CD4-positive, alpha-beta T cell treated with Interleukin-6 at 100 ng/mL for 8 hours (primary cell): ENCODE measurements around the gene CXCR3.
"Not testable (repeated sequence)": the region's sequence is repeated elsewhere in the genome, so short reads cannot be mapped to it uniquely, and the experiment has no call there.

Source experiments
- DNase-seq: peaks from one replicate; pipeline ENCODE4 v3.0.0-alpha.2; 2020; ENCODE audit warnings: mixed read lengths, low spot score

The CXCR3 gene

GRCh38 chrX:71636438-71637252 lies 18.3 kb upstream of the CXCR3 start:
- DNase-seq, result no peak

GRCh38 chrX:71634366-71634765 lies 16.1 kb upstream of the CXCR3 start:
- DNase-seq, result no peak

GRCh38 chrX:71632923-71633657 lies 14.8 kb upstream of the CXCR3 start:
- no peak for DNase-seq

GRCh38 chrX:71629467-71629866 lies 11.2 kb upstream of the CXCR3 start:
- DNase-seq, result no peak

GRCh38 chrX:71627588-71628404 lies 9.5 kb upstream of the CXCR3 start:
- DNase-seq, result no peak

- no peak for DNase-seq
Observed at GRCh38 chrX:71626576-71626975, 8.3 kb upstream of the CXCR3 start.

- no peak for DNase-seq
Observed at GRCh38 chrX:71625471-71625870, 7.2 kb upstream of the CXCR3 start.

- DNase-seq, result no peak
Observed at GRCh38 chrX:71623714-71624113, 5.4 kb upstream of the CXCR3 start.

- DNase-seq, result peak; percentile 81
Observed at GRCh38 chrX:71622576-71623450, 4.5 kb upstream of the CXCR3 start.

- DNase-seq, result no peak
Observed at GRCh38 chrX:71622032-71622575, 3.8 kb upstream of the CXCR3 start.

- DNase-seq, result no peak
Observed at GRCh38 chrX:71621603-71622002, 3.3 kb upstream of the CXCR3 start.

- DNase-seq, result no peak
Observed at GRCh38 chrX:71619986-71620385, 1.7 kb upstream of the CXCR3 start.

- DNase-seq, result peak; percentile 38
Observed at GRCh38 chrX:71619193-71619592, 882 bp upstream of the CXCR3 start.

- DNase-seq, result no peak
Observed at GRCh38 chrX:71618787-71619186, 476 bp upstream of the CXCR3 start.

- DNase-seq, result no peak
Observed at GRCh38 chrX:71617742-71618141, 569 bp downstream of the CXCR3 start.

- DNase-seq, result no peak
Observed at GRCh38 chrX:71616672-71617529, 1.4 kb downstream of the CXCR3 start.

GRCh38 chrX:71615954-71616353 lies 2.4 kb downstream of the CXCR3 start:
- DNase-seq, result no peak

- no peak for DNase-seq
Observed at GRCh38 chrX:71615056-71615455, 3.3 kb downstream of the CXCR3 start.

GRCh38 chrX:71612256-71612655 lies 6.1 kb downstream of the CXCR3 start:
- no peak for DNase-seq

GRCh38 chrX:71611736-71612135 lies 6.6 kb downstream of the CXCR3 start:
- not testable (repeated sequence) for DNase-seq
